Measurements from ENCODE around the gene HDAC8.
"Not testable (repeated sequence)": the region's sequence is repeated elsewhere in the genome, so short reads cannot be mapped to it uniquely, and the experiment has no call there.

The HDAC8 gene

GRCh38 chrX:72372735-72373134 lies 199.9 kb downstream of the HDAC8 start:
- no peak for DNase-seq

GRCh38 chrX:72371405-72371804 lies 201.2 kb downstream of the HDAC8 start:
- no peak for DNase-seq

- no peak for DNase-seq
Measured at GRCh38 chrX:72368796-72369195, 203.8 kb downstream of the HDAC8 start.

- DNase-seq: no peak
Measured at GRCh38 chrX:72367516-72367915, 205.1 kb downstream of the HDAC8 start.

- DNase-seq: no peak
Measured at GRCh38 chrX:72366701-72367454, 205.8 kb downstream of the HDAC8 start.

- no peak for DNase-seq
Measured at GRCh38 chrX:72366178-72366577, 206.5 kb downstream of the HDAC8 start.

GRCh38 chrX:72365126-72365525 lies 207.5 kb downstream of the HDAC8 start:
- DNase-seq: no peak

GRCh38 chrX:72360326-72360725 lies 212.3 kb downstream of the HDAC8 start:
- no peak for DNase-seq

- no peak for DNase-seq
Measured at GRCh38 chrX:72358313-72358712, 214.3 kb downstream of the HDAC8 start.

- no peak for DNase-seq
Measured at GRCh38 chrX:72352786-72353185, 219.9 kb downstream of the HDAC8 start.

- DNase-seq: no peak
Measured at GRCh38 chrX:72351606-72352334, 220.9 kb downstream of the HDAC8 start.

GRCh38 chrX:72349190-72349589 lies 223.5 kb downstream of the HDAC8 start:
- DNase-seq: no peak

- DNase-seq: no peak
Measured at GRCh38 chrX:72348247-72348979, 224.2 kb downstream of the HDAC8 start.

- DNase-seq: no peak
Measured at GRCh38 chrX:72347366-72347765, 225.3 kb downstream of the HDAC8 start.

- DNase-seq: no peak
Measured at GRCh38 chrX:72346302-72346949, 226.2 kb downstream of the HDAC8 start.

- no peak for DNase-seq
Measured at GRCh38 chrX:72340626-72341025, 232.0 kb downstream of the HDAC8 start.

GRCh38 chrX:72340041-72340440 lies 232.6 kb downstream of the HDAC8 start:
- no peak for DNase-seq

- DNase-seq: no peak
Measured at GRCh38 chrX:72330131-72330530, 242.5 kb downstream of the HDAC8 start.

- DNase-seq: no peak
Measured at GRCh38 chrX:72326605-72327300, 245.9 kb downstream of the HDAC8 start.

- not testable (repeated sequence) for DNase-seq
Measured at GRCh38 chrX:72319651-72320050, 253.0 kb downstream of the HDAC8 start.

GRCh38 chrX:72317139-72317538 lies 255.5 kb downstream of the HDAC8 start:
- no peak for DNase-seq

GRCh38 chrX:72316408-72317110 lies 256.1 kb downstream of the HDAC8 start:
- DNase-seq: no peak
